Heart left ventricle (tissue), 16 donors: ENCODE measurements around the gene SNAPIN. TPM values are rescaled to one million over a fixed set of nuclear protein-coding genes. Genes with fewer than 3 reads are reported as not detected.

ENCODE experiments used
- ATAC-seq, 4 donors: fragments of 200-7000 bp; cut with Tn5 transposase; one replicate each; pipeline ENCODE4 v1.9.1; 2020 to 2022; ENCODE audit warnings: moderate library complexity in 4 of 4, mild to moderate bottlenecking in 3 of 4, moderate number of reproducible peaks in 1 of 4
- DNase-seq, 5 donors: peaks; one replicate each; pipeline ENCODE4 v3.0.0-alpha.2; 2020
- H3K27ac ChIP-seq, 12 donors: fragments of 200-600 bp; sonication (generic) in 4 of 12; one replicate each; pipeline versions ENCODE4 v1.5.0 to v1.8.0; 2016 to 2022; ENCODE audit warnings: mild to moderate bottlenecking in 2 of 12
- H3K27me3 ChIP-seq, 9 donors: fragments of 200-600 bp; sonication (generic) in 2 of 9; one replicate each; pipeline versions ENCODE4 v1.5.1 to v1.8.0; 2016 to 2022; ENCODE audit warnings: mild to moderate bottlenecking in 3 of 9
- H3K36me3 ChIP-seq, 9 donors: fragments of 200-600 bp; sonication (generic) in 2 of 9; one replicate each; pipeline versions ENCODE4 v1.5.0 to v1.8.0; 2018 to 2022; ENCODE audit warnings: mild to moderate bottlenecking in 2 of 9
- H3K4me1 ChIP-seq, 12 donors: fragments of 200-600 bp; sonication (generic) in 4 of 12; one replicate each; pipeline versions ENCODE4 v1.5.0 to v1.8.0; 2016 to 2022; ENCODE audit warnings: mild to moderate bottlenecking in 3 of 12
- H3K4me3 ChIP-seq, 12 donors: fragments of 200-600 bp; sonication (generic) in 4 of 12; one replicate each; pipeline versions ENCODE4 v1.5.0 to v1.8.0; 2017 to 2022; ENCODE audit warnings: mild to moderate bottlenecking in 9 of 12, moderate library complexity in 4 of 12
- H3K9me3 ChIP-seq, 12 donors: fragments of 200-600 bp; sonication (generic) in 4 of 12; one replicate each; pipeline versions ENCODE4 v1.5.0 to v1.8.0; 2016 to 2022; ENCODE audit warnings: mild to moderate bottlenecking in 1 of 12
- POLR2A ChIP-seq, 2 donors: fragments of 450-650 bp; IDR thresholded peaks; one replicate each; pipeline ENCODE4 v1.6.1; 2017; ENCODE audit warnings: antibody characterized with exemption in 2 of 2, mild to moderate bottlenecking in 2 of 2, moderate library complexity in 2 of 2
- WGBS, 4 donors: extraction: QIAGEN DNeasy Blood & Tissue Kit in 2 of 4; methylation state at CpG; one replicate each; pipeline versions ENCODE4 v1.1.5 to v1.1.7; 2013 to 2018; 5-methylcytosine and 5-hydroxymethylcytosine counted together
- intact Hi-C, 10 donors: fragments of 100-400 bp; cut with DNase I; formaldehyde crosslinking; loops; one replicate each; pipeline versions ENCODE4 v1.11.1 to v1.14.2; 2022
- polyA plus RNA-seq, 2 donors: library from polyadenylated mRNA; stranded (reverse); fragments of 200-250 nt; gene quantifications; one replicate each; pipeline ENCODE4 v1.2.3, GENCODE V29; 2013
- total RNA-seq, 9 donors: library from RNA; depleted of rRNA in 2 of 9; stranded (reverse); fragments of >200 nt in 2 of 9; fragmentation: NEBNext Ultra II Directional in 3 of 9; extraction: Animal tissue kit (Norgen Biotek cat#: 25700) in 3 of 9; gene quantifications; one replicate each; pipeline versions ENCODE4 v1.1.0 to v1.2.4, GENCODE V29; 2016 to 2023
- TF ChIP-seq, protein P1 (sequence below), 12 donors: fragments of 200-600 bp; sonication (generic) in 4 of 12; IDR thresholded peaks; one replicate each; pipeline versions ENCODE4 v1.5.0 to v1.8.0; 2018 to 2022; ENCODE audit warnings: antibody characterized with exemption in 12 of 12, mild to moderate bottlenecking in 5 of 12
- donor health status: ischemic (EF 13 %, LVEDD 7.1; RV severe dilation, severe dysfunction).
- donor health status: healthy with polysubstance abuse.
- donor health status: DM: no; HTN: yes; CAD: no.
- donor health status: DM: no; HTN: no; CAD: no.
- donor health status: ischemic (EF 25% LVEDD 6.9; RV normal size, moderate dysfunction).
- donor health status: ischemic (EF 25% LVEDD 5.7; RV mildly dilated, moderate dysfunction).
- donor health status: healthy.
- donor health status: DM: yes; HTN: yes; CAD: no.
- donor health status: ischemic (EF 35%, LVEDD 5.7; RV mildly dilated, moderate dysfunction).
- donor health status: nonischemic (EF 11% LVEDD 7.7; RV severe dilation, severe dysfunction).
- donor health status: DM: yes; HTN: yes; CAD: no.
- donor health status: PGD.
- donor health status: ischemic (EF 29% LVEDD 5.4; RV normal size, mild dysfunction).
- donor health status: nonischemic (EF 23%, LVEDD 6.1; RV moderate dilation, normal function).

SNAPIN gene
- total and polyA plus RNA-seq, 11 donors: 53.7 to 88.7 (median 67.9) TPM

DNA sequence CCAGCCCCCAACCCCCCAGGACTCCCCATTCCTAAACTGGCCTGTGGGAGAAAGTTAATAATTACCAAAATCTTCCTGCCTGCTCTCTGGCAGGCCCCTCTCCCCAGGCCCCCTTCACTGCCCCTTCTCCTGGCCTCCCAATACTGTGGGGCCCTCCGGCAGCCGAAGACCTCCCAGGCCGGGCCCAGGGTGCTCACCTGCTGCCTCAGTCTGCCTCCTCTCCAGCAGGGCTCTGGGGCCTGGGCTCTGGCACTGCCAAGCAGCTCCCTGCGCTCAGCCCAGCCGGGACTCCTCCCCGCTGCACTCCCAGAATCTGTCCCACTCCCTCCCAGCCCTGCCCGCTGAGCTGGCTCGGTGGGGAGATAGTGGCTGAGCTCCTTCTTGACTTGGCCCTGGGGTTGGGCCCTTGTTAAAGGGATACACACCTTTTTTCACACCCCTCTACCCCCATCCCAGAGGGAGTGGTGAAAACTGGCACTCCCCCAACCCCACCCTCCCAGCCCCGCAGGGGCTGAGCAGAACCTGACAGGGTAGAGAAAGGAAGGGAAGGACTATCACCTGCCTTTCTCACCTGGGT lies 45.7 kb upstream of the SNAPIN start, which contains the start of gene S100A16:
S100A16 (minus strand) TSS at position 383 of the 577 bp plus-strand sequence. CDS start 4,986 bp downstream, outside the sequence.
- Histone ChIP-seq H3K4me3 (peak within 1 kb of the TSS; percentile 15 to 88 (median 58)), H3K4me1 (peaks cover 6 to 74% (median 38%) of the 10 kb centered on the region in 12 donors)

DNA sequence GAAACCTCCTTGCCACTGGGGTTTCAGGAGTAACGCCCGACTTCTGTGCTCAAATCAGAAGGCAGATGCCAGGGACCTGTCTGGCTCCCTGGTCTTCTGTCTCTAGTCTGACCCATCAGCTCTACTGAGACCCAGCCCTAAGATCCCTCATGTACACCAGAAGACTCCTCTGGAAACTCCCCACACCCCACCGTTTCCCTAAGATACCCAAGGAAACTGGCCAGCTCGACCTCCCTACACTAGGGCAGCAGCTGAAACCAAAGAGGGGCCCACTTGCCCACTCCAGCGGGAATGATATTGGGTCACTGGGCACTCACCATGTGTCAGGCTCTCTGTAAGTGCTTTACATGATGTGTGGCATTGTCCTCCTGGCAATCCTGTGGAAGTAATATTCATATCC lies 45.1 kb upstream of the SNAPIN start:
- H3K4me1 ChIP-seq: peaks cover 6 to 70% (median 41%) of the 10 kb centered on the region in 12 donors
- peak overlapping the region in 11 of 12 donors; percentile 34 to 97 (median 85) for H3K27ac ChIP-seq
- ATAC-seq (no peak), DNase-seq (no peak)
- no peaks in the 10 kb centered on the region for H3K27me3 ChIP-seq
- H3K36me3 ChIP-seq: peaks cover 0 to 8% (median 2%) of the 10 kb centered on the region in 9 donors
- 83 to 93% (median 88%) methylated on average over 5 of the region's 5 CpGs for WGBS, 4 donors
- intact Hi-C loops: loop anchor here in 3 of 10 donors (2.0 to 5.0 kb wide), 4 partner anchors 17 to 81 kb away; no protein-coding TSS in a partner anchor
- H3K9me3 ChIP-seq: no peaks in the 10 kb centered on the region
- peak overlapping the region in 8 of 12 donors; percentile 54 to 88 (median 68) for H3K4me3 ChIP-seq
- TF ChIP-seq POLR2A (IDR thresholded peaks at IDR 0.05): no peak
- TF ChIP-seq, protein P1, sequence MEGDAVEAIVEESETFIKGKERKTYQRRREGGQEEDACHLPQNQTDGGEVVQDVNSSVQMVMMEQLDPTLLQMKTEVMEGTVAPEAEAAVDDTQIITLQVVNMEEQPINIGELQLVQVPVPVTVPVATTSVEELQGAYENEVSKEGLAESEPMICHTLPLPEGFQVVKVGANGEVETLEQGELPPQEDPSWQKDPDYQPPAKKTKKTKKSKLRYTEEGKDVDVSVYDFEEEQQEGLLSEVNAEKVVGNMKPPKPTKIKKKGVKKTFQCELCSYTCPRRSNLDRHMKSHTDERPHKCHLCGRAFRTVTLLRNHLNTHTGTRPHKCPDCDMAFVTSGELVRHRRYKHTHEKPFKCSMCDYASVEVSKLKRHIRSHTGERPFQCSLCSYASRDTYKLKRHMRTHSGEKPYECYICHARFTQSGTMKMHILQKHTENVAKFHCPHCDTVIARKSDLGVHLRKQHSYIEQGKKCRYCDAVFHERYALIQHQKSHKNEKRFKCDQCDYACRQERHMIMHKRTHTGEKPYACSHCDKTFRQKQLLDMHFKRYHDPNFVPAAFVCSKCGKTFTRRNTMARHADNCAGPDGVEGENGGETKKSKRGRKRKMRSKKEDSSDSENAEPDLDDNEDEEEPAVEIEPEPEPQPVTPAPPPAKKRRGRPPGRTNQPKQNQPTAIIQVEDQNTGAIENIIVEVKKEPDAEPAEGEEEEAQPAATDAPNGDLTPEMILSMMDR (IDR thresholded peaks at IDR 0.05): no peak

More for the DNA sequence above, 45.7 kb upstream of the SNAPIN start, which contains the start of gene S100A16:
- intact Hi-C loops: loop anchor here in 3 of 10 donors (2.0 to 5.0 kb wide), 4 partner anchors 18 to 81 kb away; no protein-coding TSS in a partner anchor
- 36 to 55% (median 43%) methylated on average over 6 to 9 of the region's 9 CpGs for WGBS, 4 donors
- TF ChIP-seq POLR2A (IDR thresholded peaks at IDR 0.05): peak in 1 of 2 donors; percentile 42
- TF ChIP-seq, protein P1 (IDR thresholded peaks at IDR 0.05): no peak
- DNase-seq: peak; percentile 75 to 89 (median 85)
- Histone ChIP-seq H3K27ac (peak within 1 kb of the TSS; percentile 34 to 97 (median 83)), H3K36me3 (peaks cover 0 to 5% (median under 1%) of the 10 kb centered on the region in 9 donors), H3K27me3 (no peaks in the 10 kb centered on the region), H3K9me3 (no peaks in the 10 kb centered on the region)
- ATAC-seq: peak; percentile 43 to 83 (median 75)

DNA sequence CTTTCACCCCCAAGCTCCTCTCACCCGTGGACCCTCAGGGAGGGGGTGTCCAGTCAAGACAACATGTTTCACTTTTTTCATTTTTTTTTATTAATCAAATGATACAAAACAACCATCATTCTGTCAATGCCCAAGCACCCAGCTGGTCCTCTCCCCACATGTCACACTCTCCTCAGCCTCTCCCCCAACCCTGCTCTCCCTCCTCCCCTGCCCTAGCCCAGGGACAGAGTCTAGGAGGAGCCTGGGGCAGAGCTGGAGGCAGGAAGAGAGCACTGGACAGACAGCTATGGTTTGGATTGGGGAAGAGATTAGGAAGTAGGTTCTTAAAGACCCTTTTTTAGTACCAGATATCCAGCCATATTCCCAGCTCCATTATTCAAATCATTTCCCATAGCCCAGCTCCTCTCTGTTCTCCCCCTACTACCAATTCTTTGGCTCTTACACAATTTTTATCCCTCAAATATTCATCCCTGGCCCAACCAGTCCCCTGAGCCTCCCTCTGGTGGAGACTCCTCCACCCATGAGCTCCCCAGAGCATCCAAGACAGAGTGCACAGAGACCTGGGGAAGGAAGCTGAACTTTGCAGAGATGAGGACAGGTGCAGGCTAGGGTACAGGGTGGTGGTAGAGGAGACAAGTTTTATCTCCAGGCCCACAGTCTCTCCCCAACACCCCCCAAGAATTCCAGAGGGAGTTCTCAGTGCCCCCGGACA lies 44.2 kb upstream of the SNAPIN start:
- H3K4me3 ChIP-seq: no peak overlapping the region
- H3K27me3 ChIP-seq: no peaks in the 10 kb centered on the region
- H3K9me3 ChIP-seq: no peaks in the 10 kb centered on the region
- ATAC-seq (no peak), DNase-seq (no peak)
- peak overlapping the region in 1 of 12 donors; percentile 7 for H3K27ac ChIP-seq
- 76 to 87% (median 85%) methylated on average over 2 of the region's 2 CpGs for WGBS, 4 donors
- peaks cover 0 to 17% (median 9%) of the 10 kb centered on the region in 9 donors for H3K36me3 ChIP-seq
- H3K4me1 ChIP-seq: peaks cover 5 to 60% (median 38%) of the 10 kb centered on the region in 12 donors
- intact Hi-C loops: loop anchor here in 3 of 10 donors (5.0 kb wide), 2 partner anchors 42 to 82 kb away; no protein-coding TSS in a partner anchor
- TF ChIP-seq, protein P1 (IDR thresholded peaks at IDR 0.05): no peak
- no peak for TF ChIP-seq POLR2A (IDR thresholded peaks at IDR 0.05)

DNA sequence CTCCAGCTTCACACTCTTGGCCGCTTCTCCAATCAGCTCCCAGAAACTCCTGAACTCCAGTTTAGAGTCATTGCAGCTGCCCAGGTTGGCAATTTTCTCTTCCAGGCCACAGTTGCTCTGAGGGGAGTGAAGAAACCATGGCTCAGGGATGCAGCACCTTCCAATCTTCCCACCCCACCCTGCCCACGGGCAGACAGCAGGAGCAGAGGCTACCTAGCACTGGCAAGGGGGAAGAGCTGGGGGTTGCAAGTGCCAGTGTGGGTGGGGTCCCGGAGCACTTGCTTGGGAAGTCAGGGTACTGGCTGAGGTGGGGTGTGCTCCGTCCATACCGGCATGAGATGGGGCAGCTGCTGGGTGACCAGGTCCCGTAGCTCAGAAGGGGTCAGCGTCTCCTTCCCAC lies 43.6 kb upstream of the SNAPIN start:
- DNase-seq: no peak
- 93 to 95% (median 95%) methylated on average over 4 to 7 of the region's 7 CpGs for WGBS, 4 donors
- H3K27ac ChIP-seq: no peak overlapping the region
- H3K4me3 ChIP-seq: no peak overlapping the region
- intact Hi-C loops: loop anchor here in 7 of 10 donors (5.0 kb wide), 3 partner anchors 43 to 103 kb away; no protein-coding TSS in a partner anchor
- TF ChIP-seq POLR2A (IDR thresholded peaks at IDR 0.05): no peak
- TF ChIP-seq, protein P1 (IDR thresholded peaks at IDR 0.05): no peak
- H3K36me3 ChIP-seq: peaks cover 0 to 23% (median 15%) of the 10 kb centered on the region in 9 donors
- no peaks in the 10 kb centered on the region for H3K27me3 ChIP-seq
- ATAC-seq: no peak
- no peaks in the 10 kb centered on the region for H3K9me3 ChIP-seq
- H3K4me1 ChIP-seq: peaks cover 0 to 55% (median 32%) of the 10 kb centered on the region in 12 donors
